DMS 273 treated with DMSO at 0.1 percent for 48 hours (cell line): ENCODE measurements around the gene MRPL2.

Source experiments
- DNase-seq: peaks from one replicate; lab custom pipeline; 2025; lab: John Stamatoyannopoulos, UW

Gene MRPL2

DNA sequence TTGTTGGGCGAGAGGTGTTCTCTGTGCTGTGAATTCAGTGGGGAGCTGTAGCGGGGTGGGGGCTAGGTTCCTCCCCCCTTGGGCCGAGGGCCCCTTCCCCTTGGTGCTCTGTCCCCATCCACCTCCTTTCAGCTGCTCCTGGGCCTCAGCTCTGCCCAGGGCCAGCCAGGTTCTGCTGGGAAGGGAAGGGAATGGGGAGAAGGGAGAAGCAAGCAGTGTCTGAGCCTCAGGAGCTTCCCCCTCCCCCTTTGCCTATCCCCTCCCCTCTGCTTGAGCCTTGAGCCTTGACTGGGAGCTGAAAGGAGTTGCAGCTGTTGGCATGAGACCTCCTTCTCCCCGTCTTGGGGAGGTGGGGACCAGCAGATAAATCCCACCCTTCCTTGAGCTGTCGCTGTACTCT is 38.4 kb downstream of the MRPL2 start:
- DNase-seq = no peak

DNA sequence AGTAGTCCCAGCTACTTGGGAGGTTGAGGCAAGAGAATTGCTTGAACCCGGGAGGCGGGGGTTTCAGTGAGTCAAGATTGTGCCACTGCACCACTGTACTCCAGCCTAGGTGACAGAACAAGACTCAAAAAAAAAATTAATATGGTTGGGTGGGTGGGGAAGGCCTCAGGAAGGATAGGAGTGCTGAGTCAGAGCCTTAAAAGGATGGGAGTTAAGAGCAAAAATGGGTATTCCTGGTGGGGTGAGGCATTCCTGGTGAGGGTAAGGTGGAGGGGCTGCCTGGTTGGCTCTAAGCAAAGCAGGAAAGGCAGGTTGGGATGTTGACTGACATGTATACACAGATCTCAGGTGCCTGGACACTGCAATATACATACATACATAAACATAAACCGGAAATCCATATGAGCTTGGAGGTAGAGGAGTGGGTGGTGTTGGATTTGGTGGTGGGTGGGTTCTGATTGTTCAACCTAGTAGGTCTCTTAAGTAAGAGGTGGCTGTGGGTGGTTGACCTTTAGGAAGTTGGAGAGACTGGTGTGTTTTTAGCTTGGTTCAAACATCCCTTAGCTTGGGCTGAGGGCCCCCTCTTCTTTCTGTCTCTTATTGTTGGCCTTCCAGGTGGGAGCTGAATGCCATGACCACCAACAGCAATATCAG is 39.1 kb downstream of the MRPL2 start:
- DNase-seq = no peak

DNA sequence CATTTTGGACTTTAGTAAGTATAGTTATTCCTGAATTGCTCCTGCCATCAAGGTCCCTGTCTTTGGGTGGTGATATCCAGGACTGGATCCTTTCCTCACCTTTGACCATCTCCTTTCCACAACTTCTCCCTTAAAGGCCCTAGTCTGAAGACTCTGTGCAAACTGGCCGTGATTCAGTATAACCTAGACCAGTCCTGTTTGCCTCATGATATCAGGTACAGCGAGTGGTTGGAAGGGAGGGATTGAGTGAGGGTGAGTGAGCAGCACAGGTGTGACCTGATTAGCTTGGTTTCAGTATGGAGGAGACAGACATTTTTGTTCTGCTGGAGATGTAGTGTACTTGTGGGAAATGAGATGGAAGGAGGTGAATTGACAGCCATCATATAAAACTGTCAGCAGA is 40.1 kb downstream of the MRPL2 start:
- DNase-seq = no peak

DNA sequence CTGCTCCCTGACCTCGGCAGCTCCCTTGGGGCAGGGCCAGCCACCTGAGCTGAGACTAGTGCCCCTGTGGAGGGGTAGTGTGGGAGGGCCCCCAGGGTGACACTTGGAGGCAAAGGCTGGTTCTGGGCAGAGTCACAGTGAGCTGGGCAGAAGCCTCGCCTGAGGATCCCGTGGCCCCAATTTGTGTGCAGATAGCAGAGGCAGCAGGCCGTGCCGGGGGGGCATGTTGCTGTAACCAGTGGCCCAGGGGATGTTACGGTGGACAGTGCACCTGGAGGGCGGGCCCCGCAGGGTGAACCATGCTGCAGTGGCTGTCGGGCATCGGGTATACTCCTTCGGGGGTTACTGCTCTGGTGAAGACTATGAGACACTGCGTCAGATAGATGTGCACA is 42.3 kb downstream of the MRPL2 start:
- no peak for DNase-seq

DNA sequence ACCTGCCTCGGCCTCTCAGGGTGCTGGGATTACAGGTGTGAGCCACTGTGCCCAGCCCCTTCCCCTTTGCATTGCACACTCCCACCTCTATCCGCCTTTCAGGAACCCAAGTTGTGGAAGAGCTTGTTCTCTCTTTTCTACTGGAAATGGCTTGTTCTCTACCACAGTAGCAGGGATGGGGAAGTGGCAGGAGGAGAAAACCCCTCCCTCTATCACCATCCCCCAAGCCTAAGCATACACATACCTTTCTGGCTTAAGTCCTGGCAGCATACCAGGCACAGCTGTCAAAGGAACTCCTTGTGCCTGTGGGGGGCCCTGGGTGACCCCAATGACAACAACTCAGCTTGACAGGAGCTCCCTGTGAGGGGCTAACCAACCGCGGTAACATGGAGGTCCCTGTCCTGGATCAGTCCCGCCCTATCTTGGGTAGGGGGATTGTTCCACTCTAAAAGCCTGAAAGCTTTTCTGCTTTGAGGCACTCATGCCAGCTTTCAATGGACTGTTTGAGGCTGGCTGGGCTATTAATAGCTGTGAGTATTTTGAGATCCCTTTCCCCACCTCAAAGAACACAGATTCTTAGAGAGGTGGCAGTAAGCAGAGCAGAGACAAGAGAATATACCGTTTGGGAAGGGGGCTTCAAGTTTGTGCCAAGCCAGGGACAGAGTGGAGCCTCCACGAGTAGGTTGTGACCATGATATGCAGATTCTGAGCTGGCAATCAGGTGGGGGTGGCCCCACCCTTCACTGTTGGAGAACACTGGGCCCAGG is 42.9 kb downstream of the MRPL2 start:
- DNase-seq = no peak

DNA sequence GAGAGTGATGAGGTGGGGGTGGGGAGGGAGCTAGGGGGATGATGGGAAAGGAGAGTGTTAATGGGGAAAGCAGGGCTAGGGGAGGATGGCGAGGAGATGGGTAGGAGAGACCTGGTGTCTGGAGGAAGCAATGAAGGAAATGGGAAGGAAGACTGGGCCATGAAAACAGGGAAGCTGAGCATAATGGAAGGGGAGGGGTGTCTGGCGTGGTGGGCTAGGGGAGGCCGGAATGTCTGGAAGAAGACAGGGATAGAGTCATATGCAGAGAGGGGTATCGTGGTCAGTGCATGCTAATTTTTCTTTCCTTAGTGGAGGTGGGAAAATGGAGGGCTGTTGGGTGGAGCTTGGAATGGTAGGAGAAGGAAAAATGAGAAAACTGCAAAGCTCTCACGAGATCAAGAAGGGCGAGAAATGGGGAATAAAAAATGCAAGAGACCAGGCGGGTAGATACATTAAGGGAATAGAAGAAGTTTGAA is 44.8 kb downstream of the MRPL2 start:
- DNase-seq = no peak

DNA sequence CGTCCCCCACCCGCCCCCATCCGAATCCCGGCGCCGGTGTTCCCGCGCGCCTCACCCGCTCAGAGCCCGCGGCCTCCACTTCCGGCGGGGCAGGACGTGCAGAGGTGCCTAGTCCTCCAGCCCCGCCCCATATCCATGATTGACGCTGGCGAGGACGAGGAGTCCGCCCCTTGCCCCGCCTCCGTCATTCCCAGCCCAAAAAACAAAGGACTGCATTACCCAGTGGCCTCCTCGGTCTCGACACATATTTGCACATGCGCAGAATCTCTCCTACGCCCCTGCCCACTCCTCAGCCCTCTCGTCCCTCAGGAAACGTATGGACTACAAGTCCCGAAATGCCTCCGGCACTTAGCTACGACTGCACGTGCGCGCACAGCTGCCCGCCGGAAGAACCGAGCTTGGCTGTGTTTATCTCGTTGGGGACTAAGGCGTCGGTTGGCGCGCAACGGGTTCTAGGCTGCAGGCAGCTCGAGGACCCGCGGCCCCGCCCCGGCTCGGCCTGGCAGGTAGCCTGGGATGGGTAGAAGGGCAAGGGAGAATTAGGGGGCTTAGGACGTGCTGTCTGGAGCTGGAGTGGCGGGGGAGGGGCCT is 45.3 kb downstream of the MRPL2 start, which contains the start of the genes KLHDC3 and MEA1:
Gene KLHDC3 (plus strand): TSS at position 407 of the 591 bp plus-strand sequence. CDS start 2,944 bp downstream, outside the sequence.
Gene MEA1 (minus strand): TSS at position 104 of the 591 bp plus-strand sequence. CDS start 133 bp downstream, outside the sequence.
- peak; percentile 99 for DNase-seq

DNA sequence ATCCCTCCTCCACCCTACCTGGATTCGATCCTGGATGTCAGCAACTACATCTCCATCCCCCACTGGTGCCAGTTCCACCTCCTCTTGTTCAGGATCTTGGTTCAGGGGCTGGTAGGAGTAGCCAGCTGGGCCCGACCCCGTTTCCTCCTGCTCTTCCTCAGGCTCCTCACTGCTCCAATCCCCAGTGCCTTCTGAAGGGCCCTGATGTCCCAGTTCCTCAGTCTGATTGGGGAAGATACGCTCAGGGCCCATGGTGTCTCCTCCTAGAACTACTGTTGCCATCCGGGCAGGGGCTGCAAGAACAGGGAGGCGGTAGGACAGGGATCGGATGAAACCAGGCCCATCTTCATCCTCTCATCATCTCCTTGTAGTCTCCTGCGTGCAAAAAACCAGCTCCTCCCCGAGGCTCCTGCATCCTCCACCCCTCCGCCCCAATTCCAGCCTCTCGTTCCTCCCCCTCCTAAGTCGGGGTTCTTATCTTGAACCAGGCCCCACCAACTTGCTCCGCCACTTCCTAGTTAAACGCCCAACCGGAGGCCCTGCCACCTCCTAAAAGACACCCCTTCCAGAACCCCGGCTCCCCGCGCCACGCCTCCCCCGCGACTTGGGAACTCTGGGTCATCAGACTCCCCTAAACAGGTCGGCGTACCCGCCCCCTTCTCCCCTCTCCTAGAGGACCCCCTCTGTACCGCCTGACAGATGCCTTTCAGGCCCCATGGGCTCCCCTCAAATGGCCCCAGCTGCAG is 46.0 kb downstream of the MRPL2 start:
- DNase-seq = peak; percentile 12

DNA sequence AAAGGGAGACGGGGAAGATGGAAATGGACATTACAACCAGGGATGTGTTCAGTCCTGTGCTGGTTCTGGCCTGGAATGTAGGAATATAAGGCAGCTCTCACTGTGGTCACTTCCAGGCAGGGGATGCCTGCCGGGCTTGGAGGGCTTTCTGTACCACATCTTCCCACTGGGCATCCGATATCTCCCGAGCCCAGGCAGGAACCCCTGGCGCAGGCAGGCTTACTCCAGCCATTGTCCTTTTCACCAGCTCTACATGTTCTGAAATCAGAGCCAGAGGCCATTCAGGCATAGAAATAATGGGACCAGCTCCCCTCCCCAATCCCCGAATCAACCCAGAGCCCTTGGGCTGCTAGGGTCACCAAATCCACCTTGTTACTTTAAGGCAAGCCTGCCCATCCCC is 46.9 kb downstream of the MRPL2 start:
- no peak for DNase-seq

DNA sequence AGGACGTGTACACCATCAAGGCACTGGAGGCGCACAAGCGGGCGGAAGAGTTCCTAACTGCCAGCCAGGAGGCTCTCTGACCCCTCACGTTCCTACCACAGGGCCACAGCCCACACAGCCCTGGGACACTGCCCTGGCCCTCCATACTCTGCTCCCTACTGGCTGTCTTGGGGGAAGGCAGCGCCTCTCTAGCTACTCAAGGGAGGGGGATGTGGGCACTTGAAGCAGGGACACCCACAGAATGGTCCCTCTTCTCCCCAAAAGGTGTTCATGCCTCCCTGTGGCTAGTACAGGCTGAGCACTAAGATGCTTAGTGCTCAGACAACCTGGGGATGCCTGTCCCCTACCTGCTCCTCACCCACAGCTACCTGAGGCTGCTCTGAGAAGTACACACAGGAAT is 48.0 kb downstream of the MRPL2 start:
- DNase-seq = no peak

DNA sequence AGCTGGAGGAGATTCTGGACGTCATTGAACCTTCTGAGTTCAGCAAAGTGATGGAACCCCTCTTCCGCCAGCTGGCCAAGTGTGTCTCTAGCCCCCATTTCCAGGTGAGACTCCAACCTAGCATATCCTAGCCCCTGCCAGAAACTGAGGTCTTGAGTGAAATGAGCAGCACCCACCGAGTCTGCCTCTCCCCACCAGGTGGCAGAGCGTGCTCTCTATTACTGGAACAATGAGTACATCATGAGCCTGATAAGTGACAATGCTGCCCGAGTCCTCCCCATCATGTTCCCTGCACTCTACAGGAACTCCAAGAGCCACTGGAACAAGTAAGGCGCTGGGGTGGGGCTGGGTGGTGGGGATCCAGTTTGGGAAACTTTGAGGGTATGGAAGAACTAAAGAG is 50.1 kb downstream of the MRPL2 start:
- no peak for DNase-seq

DNA sequence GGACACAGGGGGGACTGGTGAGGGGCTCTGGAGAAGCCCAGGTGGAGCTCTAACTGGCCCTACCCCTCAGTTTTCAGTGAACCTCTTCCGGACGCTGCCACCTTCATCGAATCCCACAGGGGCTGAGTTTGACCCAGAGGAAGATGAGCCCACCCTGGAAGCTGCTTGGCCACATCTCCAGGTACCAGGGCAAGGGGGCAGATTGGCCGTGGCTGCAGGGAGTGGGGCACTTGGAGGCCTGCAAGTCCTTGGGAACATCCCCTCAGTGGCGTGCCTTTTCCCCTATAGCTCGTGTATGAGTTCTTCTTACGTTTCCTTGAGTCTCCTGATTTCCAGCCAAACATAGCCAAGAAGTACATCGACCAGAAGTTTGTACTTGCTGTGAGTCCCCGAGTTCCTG is 52.1 kb downstream of the MRPL2 start:
- DNase-seq = no peak

DNA sequence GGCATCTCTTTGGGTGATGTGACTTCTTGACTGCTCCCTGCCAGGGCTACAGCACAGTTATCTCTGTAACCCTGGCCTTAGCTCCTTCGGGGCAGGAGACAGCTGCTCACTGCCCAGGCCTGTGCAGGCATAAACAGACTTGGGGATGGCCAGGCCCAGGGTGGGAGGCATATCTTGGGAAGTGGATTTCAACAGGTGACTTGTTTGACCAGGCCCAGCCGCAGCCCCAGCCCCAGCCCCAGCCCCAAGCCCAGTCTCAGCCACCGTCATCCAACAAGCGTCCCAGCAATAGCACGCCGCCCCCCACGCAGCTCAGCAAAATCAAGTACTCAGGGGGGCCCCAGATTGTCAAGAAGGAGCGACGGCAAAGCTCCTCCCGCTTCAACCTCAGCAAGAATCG is 53.0 kb downstream of the MRPL2 start:
- DNase-seq = no peak

DNA sequence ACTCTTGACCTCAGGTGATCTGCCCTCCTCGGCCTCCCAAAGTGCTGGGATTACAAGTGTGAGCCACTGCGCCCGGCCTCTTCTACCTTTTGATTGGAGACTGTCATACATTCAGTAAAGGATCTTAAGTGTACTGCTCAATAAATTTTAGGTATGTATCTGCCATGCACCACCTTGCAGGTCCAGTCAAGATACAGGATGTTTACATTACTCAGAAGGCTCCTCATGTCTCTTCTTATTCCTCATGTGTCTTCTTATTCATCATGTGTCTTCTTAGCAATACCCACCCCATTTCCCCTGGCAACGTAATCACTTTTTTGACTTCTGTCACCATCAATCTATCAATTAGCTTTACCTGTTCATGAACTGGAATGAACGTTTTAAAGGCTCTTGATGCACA is 53.4 kb downstream of the MRPL2 start:
- DNase-seq = no peak
